Tibial nerve (tissue), 4 donors: ENCODE measurements around the gene DYRK2. TPM values are rescaled to one million over a fixed set of nuclear protein-coding genes. Genes with fewer than 3 reads are reported as not detected.

ENCODE experiments used
- DNase-seq, 2 donors: peaks; one replicate each; pipeline ENCODE4 v3.0.0-alpha.2; 2019; ENCODE audit warnings: low spot score in 2 of 2
- H3K27ac ChIP-seq, 4 donors: fragments of 200-600 bp; sonication (generic) in 3 of 4; one replicate each; pipeline ENCODE4 v1.5.1; 2017 to 2019; ENCODE audit warnings: mild to moderate bottlenecking in 1 of 4
- H3K27me3 ChIP-seq, 2 donors: fragments of 200-600 bp; sonication (generic) in 1 of 2; one replicate each; pipeline versions ENCODE4 v1.5.1 to v1.6.0; 2017 to 2019
- H3K36me3 ChIP-seq, 3 donors: fragments of 200-600 bp; sonication (generic); one replicate each; pipeline ENCODE4 v1.5.1; 2018 to 2019
- H3K4me1 ChIP-seq, 4 donors: fragments of 200-600 bp; sonication (generic) in 3 of 4; one replicate each; pipeline ENCODE4 v1.5.1; 2017 to 2019
- H3K4me3 ChIP-seq, 4 donors: fragments of 200-600 bp; sonication (generic) in 3 of 4; one replicate each; pipeline ENCODE4 v1.5.1; 2017 to 2019; ENCODE audit warnings: mild to moderate bottlenecking in 1 of 4, moderate library complexity in 1 of 4
- H3K9me3 ChIP-seq, 4 donors: fragments of 200-600 bp; sonication (generic) in 3 of 4; one replicate each; pipeline ENCODE4 v1.5.1; 2017 to 2019
- EP300 ChIP-seq, 2 donors: sonication (generic); formaldehyde crosslinking; IDR thresholded peaks; one replicate each; pipeline ENCODE4 v1.6.1; 2017; ENCODE audit warnings: antibody characterized with exemption in 2 of 2, mild to moderate bottlenecking in 1 of 2
- POLR2A ChIP-seq, 2 donors: fragments of 450-650 bp; IDR thresholded peaks; one replicate each; pipeline ENCODE4 v1.6.1; 2017; ENCODE audit warnings: antibody characterized with exemption in 2 of 2, mild to moderate bottlenecking in 2 of 2, moderate library complexity in 2 of 2
- WGBS, 2 donors: methylation state at CpG; one replicate each; pipeline ENCODE4 v1.1.5; 2018; 5-methylcytosine and 5-hydroxymethylcytosine counted together
- total RNA-seq, 4 donors: library from RNA; depleted of rRNA; stranded (reverse); fragments of >200 nt; gene quantifications; one replicate each; pipeline ENCODE4 v1.1.0, GENCODE V29; 2016
- TF ChIP-seq, protein P1 (sequence below), 5 experiments: fragments of 200-600 bp in 3 of 5; fragments of 450-650 bp in 2 of 5; sonication (generic) in 3 of 5; IDR thresholded peaks; one replicate each; pipeline ENCODE4 v1.5.1; 2016 to 2019; ENCODE audit warnings: antibody characterized with exemption in 5 of 5, mild to moderate bottlenecking in 3 of 5, moderate library complexity in 2 of 5

The DYRK2 gene
- total RNA-seq, 4 donors from 2014 or later, result 9.6 to 21.6 (median 19.2) TPM

GRCh38 chr12:67617629-67618028, 30.9 kb upstream of the DYRK2 start:
- Histone ChIP-seq H3K27me3 (no peaks in the 10 kb centered on the region), H3K4me3 (no peak overlapping the region), H3K27ac (peak overlapping the region in 2 of 4 donors; percentile 38 to 61), H3K36me3 (no peaks in the 10 kb centered on the region), H3K4me1 (peaks cover 0 to 3% (median 0%) of the 10 kb centered on the region in 4 donors), H3K9me3 (no peaks in the 10 kb centered on the region)
- DNase-seq, result no peak
- 50 to 52% methylated on average over 3 of the region's 3 CpGs for WGBS, 2 donors
- TF ChIP-seq POLR2A (IDR thresholded peaks at IDR 0.05), result no peak
- TF ChIP-seq, protein P1, sequence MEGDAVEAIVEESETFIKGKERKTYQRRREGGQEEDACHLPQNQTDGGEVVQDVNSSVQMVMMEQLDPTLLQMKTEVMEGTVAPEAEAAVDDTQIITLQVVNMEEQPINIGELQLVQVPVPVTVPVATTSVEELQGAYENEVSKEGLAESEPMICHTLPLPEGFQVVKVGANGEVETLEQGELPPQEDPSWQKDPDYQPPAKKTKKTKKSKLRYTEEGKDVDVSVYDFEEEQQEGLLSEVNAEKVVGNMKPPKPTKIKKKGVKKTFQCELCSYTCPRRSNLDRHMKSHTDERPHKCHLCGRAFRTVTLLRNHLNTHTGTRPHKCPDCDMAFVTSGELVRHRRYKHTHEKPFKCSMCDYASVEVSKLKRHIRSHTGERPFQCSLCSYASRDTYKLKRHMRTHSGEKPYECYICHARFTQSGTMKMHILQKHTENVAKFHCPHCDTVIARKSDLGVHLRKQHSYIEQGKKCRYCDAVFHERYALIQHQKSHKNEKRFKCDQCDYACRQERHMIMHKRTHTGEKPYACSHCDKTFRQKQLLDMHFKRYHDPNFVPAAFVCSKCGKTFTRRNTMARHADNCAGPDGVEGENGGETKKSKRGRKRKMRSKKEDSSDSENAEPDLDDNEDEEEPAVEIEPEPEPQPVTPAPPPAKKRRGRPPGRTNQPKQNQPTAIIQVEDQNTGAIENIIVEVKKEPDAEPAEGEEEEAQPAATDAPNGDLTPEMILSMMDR (IDR thresholded peaks at IDR 0.05), result no peak
- TF ChIP-seq EP300 (IDR thresholded peaks at IDR 0.05), result no peak

DNA sequence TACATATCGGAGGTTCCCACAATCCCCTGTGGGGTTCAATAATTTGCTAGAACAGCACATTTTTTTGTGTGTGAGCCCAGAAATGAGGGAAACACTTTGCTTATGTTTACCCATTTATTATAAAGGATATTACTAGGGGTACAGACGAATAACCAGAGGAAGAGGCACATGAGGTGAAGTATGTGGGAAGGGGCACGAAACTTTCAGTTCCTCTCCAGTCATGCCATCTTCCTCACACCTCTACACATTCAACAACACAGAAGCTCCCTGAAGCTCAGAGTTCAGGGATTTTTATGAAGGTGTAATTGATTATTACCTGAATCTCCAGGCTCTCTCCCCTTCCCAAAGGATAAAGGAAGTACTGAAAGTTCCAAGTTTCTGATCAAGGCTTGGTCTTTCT, 30.2 kb upstream of the DYRK2 start:
- no peak for DNase-seq
- Histone ChIP-seq H3K36me3 (no peaks in the 10 kb centered on the region), H3K27me3 (no peaks in the 10 kb centered on the region), H3K4me1 (peaks cover 0 to 3% (median 0%) of the 10 kb centered on the region in 4 donors), H3K4me3 (no peak overlapping the region), H3K27ac (no peak overlapping the region), H3K9me3 (no peaks in the 10 kb centered on the region)
- no peak for TF ChIP-seq POLR2A (IDR thresholded peaks at IDR 0.05)
- TF ChIP-seq, protein P1 (IDR thresholded peaks at IDR 0.05), result no peak
- TF ChIP-seq EP300 (IDR thresholded peaks at IDR 0.05), result no peak
- WGBS, 2 donors, result 82 to 88% methylated on average over 3 of the region's 3 CpGs

DNA sequence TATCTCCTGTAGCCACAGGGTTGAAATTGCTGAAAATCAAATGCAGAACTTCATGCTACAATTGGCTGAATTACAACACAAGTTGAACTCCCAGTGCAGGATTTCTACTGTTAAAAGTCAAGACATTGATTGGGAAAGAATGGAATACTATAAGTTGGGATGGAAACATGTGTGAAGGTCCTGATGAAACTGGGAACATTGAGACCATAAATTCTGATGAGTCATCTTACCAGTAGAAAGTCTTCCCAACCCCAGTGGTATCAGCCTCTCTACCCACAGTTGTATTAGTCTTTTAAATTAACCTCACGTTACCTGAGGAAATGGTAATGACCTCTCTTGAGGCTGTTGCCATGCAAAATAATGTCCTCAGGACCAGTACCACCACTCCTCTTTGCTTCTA, 27.4 kb upstream of the DYRK2 start:
- DNase-seq, result no peak
- Histone ChIP-seq H3K9me3 (no peaks in the 10 kb centered on the region), H3K4me1 (peaks cover 0 to 3% (median 0%) of the 10 kb centered on the region in 4 donors), H3K36me3 (no peaks in the 10 kb centered on the region), H3K4me3 (no peak overlapping the region), H3K27me3 (no peaks in the 10 kb centered on the region), H3K27ac (no peak overlapping the region)
- TF ChIP-seq, protein P1 (IDR thresholded peaks at IDR 0.05), result no peak
- TF ChIP-seq EP300 (IDR thresholded peaks at IDR 0.05) (no peak), POLR2A (IDR thresholded peaks at IDR 0.05) (no peak)
- WGBS, 2 donors, result 94 to 95% methylated on average over 1 of the region's 1 CpG

GRCh38 chr12:67621926-67622325, 26.6 kb upstream of the DYRK2 start:
- H3K4me3 ChIP-seq, result no peak overlapping the region
- no peak overlapping the region for H3K27ac ChIP-seq
- H3K36me3 ChIP-seq, result no peaks in the 10 kb centered on the region
- H3K27me3 ChIP-seq, result no peaks in the 10 kb centered on the region
- no peaks in the 10 kb centered on the region for H3K9me3 ChIP-seq
- no peak for DNase-seq
- peaks cover 0 to 3% (median 0%) of the 10 kb centered on the region in 4 donors for H3K4me1 ChIP-seq
- 93 to 97% methylated on average over 4 of the region's 4 CpGs for WGBS, 2 donors
- TF ChIP-seq POLR2A (IDR thresholded peaks at IDR 0.05), result no peak
- TF ChIP-seq EP300 (IDR thresholded peaks at IDR 0.05), result no peak
- TF ChIP-seq, protein P1 (IDR thresholded peaks at IDR 0.05), result no peak

- WGBS, 2 donors, result 73 to 91% methylated on average over 3 of the region's 3 CpGs
- Histone ChIP-seq H3K27me3 (no peaks in the 10 kb centered on the region), H3K36me3 (no peaks in the 10 kb centered on the region), H3K4me3 (no peak overlapping the region), H3K27ac (no peak overlapping the region), H3K9me3 (no peaks in the 10 kb centered on the region), H3K4me1 (peaks cover 0 to under 1% (median 0%) of the 10 kb centered on the region in 4 donors)
- DNase-seq, result no peak
- TF ChIP-seq EP300 (IDR thresholded peaks at IDR 0.05) (no peak), POLR2A (IDR thresholded peaks at IDR 0.05) (no peak)
- TF ChIP-seq, protein P1 (IDR thresholded peaks at IDR 0.05), result no peak
Observed at GRCh38 chr12:67623259-67623658, 25.3 kb upstream of the DYRK2 start.
